GM18526 (cell line): ENCODE results near the gene YY1AP1.

ENCODE experiments used
- POLR2A ChIP-seq: IDR thresholded peaks from 3 replicates; pipeline ENCODE4 v1.6.1; 2011; ENCODE audit not compliant: insufficient read length; ENCODE audit errors: extremely low read depth

YY1AP1 gene

DNA sequence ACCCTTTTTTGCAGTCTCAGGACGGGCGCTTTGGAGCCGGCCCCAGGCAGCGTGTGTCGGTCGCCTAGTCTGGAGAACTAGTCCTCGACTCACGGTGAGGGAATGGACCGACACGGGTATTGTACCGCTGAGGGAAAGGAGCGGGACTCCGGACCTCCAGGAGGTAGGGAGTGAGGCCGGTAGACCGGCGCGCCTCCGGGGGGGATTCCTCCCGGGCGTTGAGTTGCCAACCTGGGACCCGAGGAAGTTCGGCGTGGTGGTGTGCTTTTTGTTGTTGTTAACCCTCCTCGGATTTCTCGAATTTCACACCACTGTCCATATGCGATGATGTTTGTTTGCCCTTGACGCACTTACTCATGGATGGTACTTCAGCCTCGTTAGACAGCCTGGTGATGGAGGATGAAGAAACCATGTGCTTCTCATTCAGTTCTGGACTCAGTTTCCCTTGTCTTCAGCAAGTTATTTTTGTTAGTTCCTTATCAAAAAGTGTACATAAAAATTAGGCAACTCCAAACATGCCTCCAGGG lies 570 bp upstream of the YY1AP1 start, which contains the start of gene DAP3:
DAP3 (plus strand) TSS at position 11 of the 527 bp plus-strand sequence. CDS start 20,689 bp downstream, outside the sequence.
- peak; percentile 72 for TF ChIP-seq POLR2A

- no peak for TF ChIP-seq POLR2A
Observed at GRCh38 chr1:155681776-155682175, 6.8 kb downstream of the YY1AP1 start.

DNA sequence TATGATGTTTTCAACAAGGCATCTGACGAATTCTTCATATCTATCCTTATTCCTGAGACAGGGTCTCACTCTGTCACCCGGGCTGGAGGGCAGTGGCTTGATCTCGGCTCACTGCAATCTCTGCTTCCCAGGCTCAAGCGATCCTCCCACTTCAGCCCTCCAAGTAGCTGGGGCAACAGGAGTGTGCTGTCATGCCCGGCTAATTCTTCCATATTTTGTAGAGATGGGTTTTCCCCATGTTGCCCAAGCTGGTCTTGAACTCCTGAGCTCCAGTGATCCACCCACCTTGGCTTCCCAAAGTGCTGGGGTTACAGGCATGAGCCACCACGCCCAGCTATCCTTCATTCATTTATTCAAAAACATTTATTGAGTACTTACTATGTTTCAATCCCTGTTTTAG lies 8.0 kb downstream of the YY1AP1 start:
- no peak for TF ChIP-seq POLR2A

GRCh38 chr1:155678027-155678426 lies 10.5 kb downstream of the YY1AP1 start:
- no peak for TF ChIP-seq POLR2A

- no peak for TF ChIP-seq POLR2A
Observed at GRCh38 chr1:155673003-155673402, 15.6 kb downstream of the YY1AP1 start.

DNA sequence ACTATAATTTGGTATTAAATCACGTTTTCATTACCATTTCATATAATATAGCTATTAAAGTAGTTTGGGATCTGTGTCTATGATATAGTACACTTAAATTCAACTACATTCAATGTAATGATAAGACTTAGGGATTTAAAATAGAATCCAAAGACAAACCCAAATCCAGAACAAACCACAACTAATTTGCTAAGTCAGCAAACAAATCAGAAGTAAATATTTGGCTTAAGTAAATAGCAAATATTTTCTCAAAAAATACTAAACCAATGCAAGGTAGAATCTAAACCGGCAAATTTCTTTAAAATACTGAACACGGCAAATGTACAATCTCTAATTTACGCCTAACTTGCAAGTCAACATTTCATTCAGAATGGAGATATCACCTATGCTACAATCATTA lies 16.8 kb downstream of the YY1AP1 start:
- TF ChIP-seq POLR2A, result no peak

DNA sequence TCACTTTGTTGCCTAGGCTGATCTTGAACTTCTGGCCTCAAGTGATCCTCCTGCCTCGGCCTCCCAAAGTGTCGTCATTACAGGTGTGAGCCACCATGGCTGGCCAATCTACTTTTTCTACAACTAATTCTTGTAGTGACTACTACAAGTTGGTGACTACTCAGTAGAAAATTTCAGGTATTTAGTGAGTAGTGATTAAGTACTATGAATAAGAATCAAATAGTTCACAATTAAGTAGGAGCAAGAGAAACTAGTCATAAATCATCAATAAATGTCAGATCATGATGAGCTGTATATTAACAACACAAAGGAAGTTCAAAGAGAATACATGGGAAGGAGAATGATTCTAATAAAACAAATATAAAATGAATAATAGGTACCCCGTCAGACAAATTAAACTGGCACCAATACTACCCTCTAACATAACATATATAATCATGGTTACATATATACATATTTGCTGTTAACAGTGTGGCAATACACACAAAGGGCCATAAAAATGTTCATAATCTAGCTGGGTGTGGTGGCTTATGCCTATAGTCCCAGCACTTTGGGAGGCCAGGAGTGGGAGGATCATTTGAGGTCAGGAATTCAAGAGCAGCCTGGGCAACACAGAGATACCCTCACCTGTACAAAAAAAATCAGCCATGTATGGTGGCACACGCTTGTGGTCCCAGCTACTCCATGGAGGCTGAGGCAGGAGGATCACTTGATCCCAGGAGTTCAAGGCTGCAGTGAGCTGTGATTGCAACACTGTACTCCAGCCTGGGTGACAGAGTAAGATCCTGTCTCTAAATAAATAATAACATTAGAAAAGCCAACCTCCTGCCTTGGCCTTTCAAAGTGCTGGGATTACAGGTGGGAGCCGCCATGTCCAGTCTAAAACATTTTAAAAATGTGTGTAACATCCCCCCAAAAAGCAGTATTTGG lies 19.1 kb downstream of the YY1AP1 start:
- no peak for TF ChIP-seq POLR2A

DNA sequence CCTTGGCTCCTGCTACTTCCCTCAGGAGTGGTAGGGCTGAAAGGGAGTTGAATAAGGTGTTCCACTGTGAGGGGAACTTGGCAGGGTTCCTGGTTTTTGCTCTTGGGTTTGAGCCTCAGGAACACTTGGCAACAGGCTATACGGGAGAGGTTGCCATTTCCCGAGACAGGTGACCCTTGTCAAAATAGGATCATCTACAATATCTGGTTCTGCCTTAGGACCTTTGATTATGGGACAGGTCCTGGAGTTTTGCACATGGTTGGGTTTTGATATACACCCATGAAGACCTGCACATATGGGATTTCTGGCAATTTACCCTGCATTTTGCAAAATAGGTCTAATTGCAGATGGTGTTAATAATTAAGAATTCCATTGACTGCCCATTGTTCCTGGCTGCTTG lies 31.1 kb downstream of the YY1AP1 start:
- TF ChIP-seq POLR2A, result no peak

GRCh38 chr1:155652951-155653350 lies 35.6 kb downstream of the YY1AP1 start:
- no peak for TF ChIP-seq POLR2A

- no peak for TF ChIP-seq POLR2A
Observed at GRCh38 chr1:155651861-155652661, 36.5 kb downstream of the YY1AP1 start.

GRCh38 chr1:155650231-155650757 lies 38.3 kb downstream of the YY1AP1 start:
- TF ChIP-seq POLR2A, result no peak

GRCh38 chr1:155649676-155650075 lies 38.9 kb downstream of the YY1AP1 start:
- no peak for TF ChIP-seq POLR2A

DNA sequence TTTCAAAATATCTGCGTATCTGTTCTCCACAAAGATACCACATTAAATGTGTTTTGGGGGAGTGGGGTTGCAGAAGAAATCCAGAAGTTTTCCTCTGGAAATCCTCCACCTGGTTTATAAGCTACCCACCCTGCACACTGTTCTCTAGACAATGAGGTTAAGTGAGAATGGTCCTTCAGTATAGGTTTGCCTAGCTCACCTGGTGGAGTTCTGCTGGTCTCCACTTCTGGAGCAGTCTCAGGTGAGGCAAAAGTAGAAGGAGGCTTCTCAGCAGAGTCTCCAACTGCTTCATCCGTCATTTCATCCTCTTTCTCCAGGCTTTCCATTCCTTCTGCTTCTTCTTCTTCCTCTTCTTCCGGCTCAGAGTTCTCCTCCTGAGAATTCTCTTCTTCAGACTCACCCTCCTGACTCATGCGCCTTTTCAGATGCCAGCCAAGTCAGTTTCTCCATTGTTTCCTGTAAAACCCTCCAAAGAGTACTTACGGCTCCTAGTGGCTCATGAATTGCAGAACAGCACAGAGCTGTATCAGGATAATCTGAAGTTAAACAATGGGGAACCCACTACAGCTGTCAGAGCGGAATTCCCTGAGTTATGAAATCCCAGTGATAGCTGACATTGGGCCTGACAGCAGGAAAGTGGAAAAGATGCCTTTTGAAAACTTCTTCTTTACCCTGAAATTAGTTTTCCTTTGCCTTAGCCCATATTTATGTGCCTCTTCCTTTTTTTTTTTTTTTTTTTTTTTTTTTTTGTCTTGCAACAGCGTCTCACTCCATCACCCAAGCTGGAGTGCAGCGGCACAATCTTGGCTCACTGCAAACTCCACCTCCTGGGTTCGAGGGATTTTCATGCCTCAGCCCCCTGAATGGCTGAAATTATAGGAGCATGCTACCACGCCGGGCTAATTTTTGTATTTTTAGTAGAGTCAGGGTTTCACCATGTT lies 40.1 kb downstream of the YY1AP1 start:
- TF ChIP-seq POLR2A, result no peak

GRCh38 chr1:155646307-155646706 lies 42.3 kb downstream of the YY1AP1 start:
- TF ChIP-seq POLR2A, result no peak

DNA sequence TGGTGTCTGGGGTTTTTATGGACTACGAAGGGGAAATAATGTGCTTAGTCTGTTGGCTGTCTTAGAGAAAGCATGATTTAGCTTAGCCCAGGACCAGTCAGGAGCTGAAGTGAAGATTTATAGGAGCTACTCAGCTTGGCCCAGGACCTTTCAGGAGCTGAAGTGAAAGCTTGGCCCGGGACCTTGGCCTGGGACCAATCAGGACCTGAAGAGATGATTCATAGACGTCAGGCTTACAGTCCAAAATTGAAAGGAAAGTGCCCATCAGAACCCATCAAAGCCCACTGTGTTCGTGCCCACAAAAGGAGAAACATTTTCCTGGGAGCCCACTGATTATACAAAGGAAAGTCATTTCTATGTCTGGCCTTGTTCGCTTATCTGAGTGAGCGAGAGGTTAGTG lies 42.9 kb downstream of the YY1AP1 start:
- TF ChIP-seq POLR2A, result no peak

- no peak for TF ChIP-seq POLR2A
Observed at GRCh38 chr1:155645034-155645598, 43.5 kb downstream of the YY1AP1 start.
